ENCODE measurements around the gene SRPX.

SRPX gene

GRCh38 chrX:38138900-38139299 lies 81.8 kb downstream of the SRPX start:
- DNase-seq (ENCODE audit: low read depth), result no peak

GRCh38 chrX:38138157-38138891 lies 82.3 kb downstream of the SRPX start:
- DNase-seq (ENCODE audit: low read depth), result no peak

DNA sequence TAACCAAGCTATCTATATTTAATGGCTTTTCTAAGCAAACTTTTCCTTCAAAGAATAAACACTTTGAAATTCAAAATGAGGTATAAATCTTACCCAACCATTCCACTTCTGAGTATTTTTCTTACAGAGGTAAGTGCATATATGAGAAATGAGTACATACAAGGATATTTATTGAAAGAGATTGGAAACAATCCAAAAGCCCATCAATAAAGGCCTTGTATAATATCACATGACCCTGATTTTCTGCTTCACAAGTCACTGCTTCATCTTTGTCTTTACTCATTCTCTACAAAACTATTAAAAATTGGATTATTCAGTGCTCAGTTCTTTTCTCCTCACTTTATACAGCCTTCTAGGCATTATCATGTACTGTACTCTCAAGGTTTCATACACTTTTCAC lies 91.3 kb downstream of the SRPX start:
- DNase-seq (ENCODE audit: low read depth), result no peak

DNA sequence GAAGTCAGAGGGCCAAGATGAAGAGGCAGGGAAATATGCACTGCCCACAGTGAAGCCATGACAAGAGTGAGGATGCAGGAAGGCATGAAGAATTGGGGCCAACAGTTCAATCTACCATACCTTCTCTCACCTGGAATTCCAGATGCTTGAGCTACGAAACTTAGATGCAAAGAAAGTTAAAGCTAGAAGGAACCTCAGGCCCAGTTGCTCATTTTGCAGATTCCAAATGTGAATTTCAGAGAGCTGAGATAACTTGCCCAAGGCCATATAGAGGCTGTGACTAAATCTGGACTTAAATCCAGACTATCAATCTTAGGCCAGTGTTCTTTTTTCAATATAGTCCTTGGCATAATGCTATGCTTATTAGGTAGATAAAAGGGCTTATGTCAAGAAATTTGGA lies 92.7 kb downstream of the SRPX start:
- DNase-seq (ENCODE audit: low read depth), result no peak

GRCh38 chrX:38126179-38126578 lies 94.5 kb downstream of the SRPX start:
- no peak for DNase-seq (ENCODE audit: low read depth)

GRCh38 chrX:38124000-38124399 lies 96.7 kb downstream of the SRPX start:
- no peak for DNase-seq (ENCODE audit: low read depth)

- DNase-seq (ENCODE audit: low read depth), result no peak
Observed at GRCh38 chrX:38117485-38117884, 103.2 kb downstream of the SRPX start.

DNA sequence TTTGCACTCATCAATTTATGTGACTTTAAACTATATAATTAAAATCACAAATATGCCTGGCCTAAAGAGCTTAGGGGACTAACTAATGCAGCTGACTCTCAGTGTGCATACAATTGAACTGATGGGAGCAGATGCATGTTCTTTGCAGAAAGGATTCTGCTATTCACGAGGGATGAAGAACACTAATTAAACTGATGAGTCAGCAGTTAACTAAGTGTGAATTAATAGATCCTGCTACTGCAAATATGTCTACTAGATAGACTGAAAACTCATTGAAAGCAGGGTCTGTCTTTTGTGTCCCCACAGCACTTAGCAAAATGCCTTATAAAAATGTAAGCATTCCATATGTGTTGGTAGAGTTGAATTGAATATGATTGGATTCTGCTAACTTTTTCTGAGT lies 104.0 kb downstream of the SRPX start:
- DNase-seq (ENCODE audit: low read depth), result no peak

GRCh38 chrX:38112566-38112965 lies 108.1 kb downstream of the SRPX start:
- no peak for DNase-seq (ENCODE audit: low read depth)

DNA sequence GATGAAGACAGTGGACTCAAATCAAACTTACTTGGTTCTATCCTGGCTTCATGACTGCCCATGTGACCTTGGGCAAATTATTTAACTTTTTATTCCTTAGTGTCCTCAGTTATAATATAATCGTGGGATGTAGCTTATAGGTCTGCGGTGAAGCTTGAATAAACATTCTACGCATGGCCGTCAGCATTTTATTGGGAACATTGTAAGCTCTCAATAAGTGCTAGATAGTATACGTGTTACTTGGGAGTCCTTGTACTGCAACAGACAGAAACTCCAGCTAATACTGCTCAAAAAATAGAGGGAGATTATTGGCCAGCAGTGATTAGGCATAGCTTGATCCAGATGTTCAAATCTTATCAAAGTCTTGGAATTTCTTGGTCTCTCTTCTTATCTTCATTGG lies 109.5 kb downstream of the SRPX start:
- no peak for DNase-seq (ENCODE audit: low read depth)

DNA sequence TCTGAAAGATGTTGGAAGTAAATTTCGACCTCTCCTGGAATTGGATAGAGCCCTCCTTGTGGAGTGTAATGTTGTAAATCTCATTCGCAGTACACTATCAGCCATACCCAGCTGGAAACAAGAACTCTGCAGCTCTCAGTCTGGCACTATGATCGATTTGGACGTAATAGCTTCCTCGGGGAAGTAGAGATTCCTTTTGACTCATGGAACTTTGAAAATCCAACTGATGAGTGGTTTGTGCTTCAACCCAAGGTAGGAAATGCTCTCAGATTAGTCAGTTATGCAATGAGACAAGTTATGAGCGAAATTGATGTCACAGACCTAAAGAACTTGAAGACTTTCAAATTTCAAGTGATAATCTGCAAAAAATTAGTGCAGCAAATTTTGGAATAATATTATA lies 110.4 kb downstream of the SRPX start:
- DNase-seq (ENCODE audit: low read depth), result no peak

DNA sequence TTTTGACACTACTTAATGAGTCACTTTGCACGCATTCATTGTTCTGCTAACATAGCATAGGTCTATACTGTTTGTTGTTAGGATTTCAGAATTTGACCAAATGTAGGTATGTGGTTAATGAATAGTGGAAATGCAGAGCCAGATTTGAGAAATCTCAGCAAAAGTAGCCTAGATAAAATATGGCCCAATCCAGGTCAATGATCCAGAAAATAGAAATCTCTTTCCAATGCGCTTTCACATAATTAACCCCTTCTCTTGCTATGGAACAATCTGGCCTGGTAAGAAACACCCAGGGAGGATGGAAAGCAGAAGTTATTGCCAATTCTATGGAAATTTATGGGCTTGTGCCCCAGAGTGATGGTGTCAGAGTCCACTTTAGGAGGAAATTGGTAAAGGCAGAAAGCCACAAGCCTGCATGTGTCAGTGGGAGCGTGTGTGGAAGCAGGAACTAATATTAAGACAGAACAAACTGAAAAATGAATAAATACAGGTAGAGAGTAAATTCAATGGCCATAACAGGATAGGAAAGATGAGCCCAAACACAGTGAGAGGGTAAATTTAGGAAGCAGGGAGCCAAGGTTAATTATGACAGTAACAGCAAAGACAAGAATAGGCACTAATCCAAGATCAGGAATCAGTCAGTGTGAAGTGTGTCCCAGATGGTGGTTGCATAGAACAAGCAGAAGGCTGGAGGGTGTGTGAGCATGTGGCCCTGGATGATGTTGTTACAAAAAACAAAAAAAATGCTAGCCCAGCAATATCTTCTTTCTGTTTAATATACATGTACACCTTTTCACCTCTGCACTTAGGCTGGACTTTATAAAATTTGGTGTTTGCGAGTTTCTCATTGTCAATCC lies 111.4 kb downstream of the SRPX start:
- DNase-seq (ENCODE audit: low read depth), result no peak

DNA sequence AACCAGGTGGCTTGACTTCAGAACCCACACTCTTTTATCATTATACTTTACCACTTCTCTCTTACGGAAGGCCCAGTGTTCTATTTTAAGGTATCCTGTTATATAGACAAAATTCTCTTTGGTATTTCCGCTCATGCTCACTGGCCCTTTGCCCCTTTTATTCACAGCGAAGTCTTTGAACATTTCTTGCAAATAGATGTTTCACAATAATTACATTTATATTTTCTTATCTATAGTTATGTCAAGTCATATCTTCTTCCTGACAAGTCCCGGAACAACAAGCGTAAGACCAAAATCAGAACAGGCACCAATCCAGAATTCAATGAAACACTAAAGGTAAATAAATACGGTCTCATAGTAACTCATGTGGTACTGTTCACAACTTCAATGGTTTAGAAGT lies 112.3 kb downstream of the SRPX start:
- DNase-seq (ENCODE audit: low read depth), result no peak

- DNase-seq (ENCODE audit: low read depth), result no peak
Observed at GRCh38 chrX:38106991-38107655, 113.5 kb downstream of the SRPX start.

GRCh38 chrX:38105216-38105725 lies 115.4 kb downstream of the SRPX start:
- no peak for DNase-seq (ENCODE audit: low read depth)

DNA sequence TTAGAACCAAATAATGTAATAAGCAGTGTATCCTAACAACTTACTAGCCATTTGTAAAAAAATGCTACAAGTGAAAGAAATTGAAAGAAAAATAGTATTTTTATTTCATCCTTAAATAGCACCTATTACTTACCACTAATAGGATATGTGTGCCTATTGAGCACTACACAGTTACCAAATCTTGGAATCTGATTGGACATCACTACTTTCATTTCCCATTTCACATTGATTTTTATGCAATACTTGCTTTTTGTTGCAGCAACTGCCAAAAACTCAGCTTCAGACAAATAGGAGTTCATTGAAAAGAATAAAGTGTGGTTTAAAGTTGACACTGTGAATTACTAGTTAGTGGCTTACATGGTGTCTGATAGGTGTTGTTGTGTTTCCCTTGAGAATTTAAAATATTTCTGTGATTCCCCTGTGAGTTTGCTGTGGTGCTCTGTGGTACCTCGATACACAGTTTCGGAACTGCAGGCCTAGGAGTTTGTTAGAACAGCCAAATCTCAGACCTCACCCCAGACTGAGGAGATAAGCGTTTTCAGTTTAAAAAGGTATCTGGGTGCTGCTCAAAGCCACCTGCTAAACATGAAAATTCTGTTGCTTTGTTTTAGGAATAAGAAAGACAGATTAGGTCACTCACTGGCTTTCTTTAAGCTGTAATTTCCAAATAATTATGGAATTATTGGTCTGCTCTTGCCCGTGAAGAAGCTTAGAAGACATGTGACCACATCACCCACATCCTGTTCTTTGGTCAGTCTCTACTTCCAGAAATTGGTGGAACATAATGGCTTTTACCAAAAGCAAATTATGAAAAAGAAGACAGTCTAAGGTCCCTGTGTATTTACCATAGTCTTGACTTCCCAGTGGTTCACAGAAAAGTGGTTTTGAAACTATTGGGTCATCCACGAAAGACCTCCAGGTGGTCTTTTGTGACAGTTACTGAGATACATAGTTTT lies 116.5 kb downstream of the SRPX start:
- DNase-seq (ENCODE audit: low read depth), result no peak

- no peak for DNase-seq (ENCODE audit: low read depth)
Observed at GRCh38 chrX:38102875-38103274, 117.8 kb downstream of the SRPX start.

DNA sequence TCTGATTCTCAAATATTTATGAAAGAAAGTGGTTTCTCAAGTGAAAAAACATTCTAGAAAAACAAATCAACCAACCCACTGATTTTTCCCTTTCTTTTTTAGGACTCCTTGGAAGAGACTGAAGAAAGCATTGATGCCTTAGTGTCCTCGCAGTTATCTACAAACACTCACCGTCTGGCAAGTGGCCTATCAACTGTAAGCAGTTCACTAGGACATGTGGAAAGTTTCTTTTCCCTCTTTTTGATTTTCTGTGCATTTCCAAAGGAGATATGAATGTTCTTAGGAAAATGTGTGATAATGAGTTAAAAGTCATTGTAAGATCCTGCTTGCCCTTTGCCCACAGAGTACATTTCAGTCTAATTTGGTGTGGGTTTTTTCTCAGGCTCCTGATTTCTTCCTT lies 118.4 kb downstream of the SRPX start:
- no peak for DNase-seq (ENCODE audit: low read depth)

DNA sequence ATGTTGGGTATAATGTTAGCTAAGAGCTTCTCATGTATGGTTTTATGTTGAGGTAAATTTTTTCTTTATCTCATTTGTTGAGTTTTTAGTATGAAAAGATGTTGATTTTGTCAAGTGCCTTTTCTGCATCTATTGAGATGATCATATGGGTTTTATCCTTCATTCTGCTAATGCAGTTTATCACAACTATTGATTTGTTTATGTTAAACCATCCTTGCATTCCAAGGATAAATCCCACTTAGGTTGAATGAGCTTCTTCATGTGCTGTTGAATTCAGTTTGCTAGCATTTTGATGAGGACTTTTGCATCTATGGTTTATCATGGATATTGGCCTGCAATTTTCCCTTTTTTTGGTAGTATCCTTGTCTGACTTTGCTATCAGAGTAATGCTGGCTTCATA lies 121.0 kb downstream of the SRPX start:
- no peak for DNase-seq (ENCODE audit: low read depth)
